ENCODE data around the gene OCA2.
A peak's percentile ranks its signal among the peaks of the same experiment; 100 is the strongest.
"Not testable (repeated sequence)": the region's sequence is repeated elsewhere in the genome, so short reads cannot be mapped to it uniquely, and the experiment has no call there.

OCA2 gene

DNA sequence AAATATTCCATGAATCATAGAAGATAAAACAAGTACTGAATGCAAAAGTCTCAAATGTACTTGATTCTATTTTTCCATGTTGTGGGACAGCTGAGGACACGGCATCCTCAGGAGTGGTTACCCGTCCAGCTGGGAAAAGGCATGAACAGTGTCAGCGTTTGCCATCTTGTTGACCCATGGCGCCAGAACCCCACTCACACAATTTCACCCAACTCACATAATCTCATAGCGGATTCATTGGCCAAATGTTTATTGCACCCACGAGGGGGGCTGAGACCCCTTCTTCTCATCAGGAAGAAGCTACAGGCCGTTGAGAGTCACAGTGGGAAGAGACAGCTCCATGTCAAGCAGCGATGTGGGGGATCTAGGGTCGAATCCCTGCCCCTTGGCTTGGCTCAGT is 72.9 kb downstream of the OCA2 start:
- DNase-seq (ENCODE audit: extremely low read depth in 1 of 2, low read depth in 1 of 2), result no peak

DNA sequence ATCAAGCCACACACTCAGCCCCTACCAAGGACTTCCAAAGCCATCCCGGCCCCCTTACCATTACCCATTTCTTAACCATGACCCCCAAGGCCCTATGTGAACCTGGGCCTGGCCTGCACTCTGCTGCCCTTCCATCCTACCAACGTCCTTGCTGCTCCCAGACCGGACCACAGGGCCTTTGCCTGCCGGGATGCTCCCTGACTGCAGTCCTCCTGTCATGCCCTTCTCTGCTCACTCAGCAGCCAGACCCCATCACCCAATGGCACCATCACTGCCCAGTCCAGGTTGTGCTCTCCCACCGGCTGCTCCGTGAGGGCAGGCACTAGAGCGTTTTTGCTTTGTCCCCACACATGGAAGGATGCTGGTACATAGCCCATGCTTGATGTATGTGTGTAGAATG is 73.7 kb downstream of the OCA2 start:
- DNase-seq (ENCODE audit: extremely low read depth in 1 of 2, low read depth in 1 of 2), result no peak

DNA sequence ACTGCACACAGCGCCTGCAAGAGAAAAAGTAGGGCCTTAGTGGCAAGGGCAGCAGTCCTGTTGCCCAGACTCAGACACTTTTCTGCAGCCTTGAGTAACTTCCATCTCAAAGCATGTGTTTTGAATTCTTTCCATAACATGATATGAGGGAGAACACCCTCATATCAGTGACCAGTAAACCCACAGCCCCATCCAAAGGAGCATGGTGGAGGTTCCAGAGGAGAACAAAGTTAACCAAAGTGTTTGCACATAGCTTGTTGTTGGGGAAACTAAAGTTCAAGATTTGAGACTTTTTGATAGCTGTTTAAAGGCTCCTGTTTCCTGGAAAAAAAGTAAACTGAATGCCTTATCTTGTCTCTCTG is 74.2 kb downstream of the OCA2 start:
- DNase-seq (ENCODE audit: extremely low read depth in 1 of 2, low read depth in 1 of 2), result no peak

DNA sequence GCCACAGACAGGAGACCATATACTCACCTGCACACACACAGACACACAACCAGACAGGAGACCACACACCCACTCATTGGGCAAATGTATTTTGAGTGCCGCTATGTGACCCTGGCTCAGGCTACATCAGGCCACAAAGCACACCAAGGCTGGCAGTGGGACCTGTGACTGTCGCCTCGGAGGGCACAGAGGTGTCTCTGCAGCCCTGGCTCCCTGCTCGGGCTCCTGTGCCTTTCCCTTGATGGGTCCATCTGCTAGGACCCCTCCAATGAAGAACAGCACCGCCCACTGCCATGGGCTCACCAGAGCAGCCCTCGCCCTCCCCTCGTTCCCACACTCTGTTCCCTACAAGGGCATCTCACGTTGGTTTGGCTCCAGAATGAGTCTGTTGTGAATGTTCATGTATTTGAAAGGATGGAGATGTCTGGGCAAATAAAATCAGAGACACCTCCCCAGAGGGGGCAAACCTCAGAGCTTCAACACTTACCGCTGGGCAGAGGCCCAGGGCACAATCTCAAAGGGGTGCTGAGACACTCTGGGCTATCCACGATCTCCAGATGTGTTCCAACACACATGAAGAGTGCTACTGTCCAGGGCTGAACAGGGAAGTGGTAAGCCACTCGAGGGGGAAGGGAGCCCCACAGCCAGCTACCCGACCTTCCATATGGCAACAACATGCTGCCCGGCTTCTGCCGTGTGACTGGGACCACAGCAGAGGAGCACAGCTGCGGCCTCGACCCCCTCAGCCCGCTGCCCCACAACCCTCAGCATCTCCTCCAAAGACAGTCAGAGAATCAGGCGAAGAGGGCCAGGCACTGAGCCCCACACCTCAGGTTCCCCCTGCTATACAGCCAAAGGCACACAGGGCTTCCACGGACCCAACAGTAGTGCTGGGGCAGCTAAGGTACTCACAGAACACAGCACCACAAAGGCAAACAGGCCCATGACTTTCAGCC is 74.9 kb downstream of the OCA2 start:
- no peak for DNase-seq (ENCODE audit: extremely low read depth in 1 of 2, low read depth in 1 of 2)

DNA sequence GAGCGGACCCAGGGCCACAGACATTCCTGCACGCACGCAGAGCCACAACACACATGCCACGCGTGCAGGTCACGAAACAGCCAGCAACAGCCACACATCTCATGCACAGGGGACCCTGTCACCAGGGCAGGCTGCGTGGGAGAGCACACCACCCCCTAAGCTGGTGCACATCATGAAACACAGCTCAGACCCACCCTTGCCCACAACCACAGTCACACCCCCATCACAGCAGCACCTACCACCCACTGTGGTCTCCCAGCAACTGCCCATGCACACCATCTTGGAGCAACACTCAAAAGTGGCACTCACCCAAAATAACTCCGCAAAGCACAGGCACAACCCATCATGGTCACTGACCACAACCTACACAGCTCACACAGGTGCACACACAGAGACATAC is 75.7 kb downstream of the OCA2 start:
- DNase-seq (ENCODE audit: extremely low read depth in 1 of 2, low read depth in 1 of 2), result no peak

DNA sequence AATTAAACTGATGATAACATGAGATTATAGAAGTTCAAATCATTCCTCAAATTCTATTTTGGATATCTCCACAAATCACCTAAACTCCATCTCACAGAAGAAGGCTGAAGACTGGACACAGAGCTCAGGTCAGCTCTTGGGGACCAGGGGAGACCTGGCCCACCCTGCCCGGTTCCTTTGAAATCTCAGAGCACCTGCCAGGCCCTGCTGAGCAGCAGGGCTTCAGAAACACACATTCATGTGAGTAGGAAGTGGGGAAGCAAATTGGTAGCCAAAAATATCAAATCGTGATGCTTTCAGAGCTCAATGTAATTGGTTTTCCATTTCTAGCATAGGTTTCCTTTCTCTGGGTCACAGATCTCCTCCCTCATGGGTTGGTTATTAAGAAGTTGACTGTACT is 76.2 kb downstream of the OCA2 start:
- no peak for DNase-seq (ENCODE audit: extremely low read depth in 1 of 2, low read depth in 1 of 2)

DNA sequence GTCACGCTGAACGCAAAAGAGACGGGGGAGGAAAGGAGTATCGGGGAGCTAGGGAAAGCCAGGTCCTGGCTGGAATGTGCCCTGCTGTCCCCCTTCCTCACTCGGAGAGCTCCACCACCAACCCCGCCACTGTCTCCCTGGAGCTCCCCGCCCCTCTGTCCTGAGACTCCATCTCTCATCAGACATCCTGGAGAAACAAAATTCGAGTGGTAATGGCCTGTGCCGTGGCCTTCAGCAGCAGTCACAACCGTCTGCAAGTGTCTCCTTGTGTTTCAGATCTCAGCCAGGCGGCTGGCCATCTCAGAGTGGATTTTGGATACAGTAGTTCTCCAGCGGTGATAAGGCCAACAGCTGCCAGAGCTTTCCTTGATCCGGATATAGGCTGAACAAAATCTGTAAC is 76.9 kb downstream of the OCA2 start:
- no peak for DNase-seq (ENCODE audit: extremely low read depth in 1 of 2, low read depth in 1 of 2)

DNA sequence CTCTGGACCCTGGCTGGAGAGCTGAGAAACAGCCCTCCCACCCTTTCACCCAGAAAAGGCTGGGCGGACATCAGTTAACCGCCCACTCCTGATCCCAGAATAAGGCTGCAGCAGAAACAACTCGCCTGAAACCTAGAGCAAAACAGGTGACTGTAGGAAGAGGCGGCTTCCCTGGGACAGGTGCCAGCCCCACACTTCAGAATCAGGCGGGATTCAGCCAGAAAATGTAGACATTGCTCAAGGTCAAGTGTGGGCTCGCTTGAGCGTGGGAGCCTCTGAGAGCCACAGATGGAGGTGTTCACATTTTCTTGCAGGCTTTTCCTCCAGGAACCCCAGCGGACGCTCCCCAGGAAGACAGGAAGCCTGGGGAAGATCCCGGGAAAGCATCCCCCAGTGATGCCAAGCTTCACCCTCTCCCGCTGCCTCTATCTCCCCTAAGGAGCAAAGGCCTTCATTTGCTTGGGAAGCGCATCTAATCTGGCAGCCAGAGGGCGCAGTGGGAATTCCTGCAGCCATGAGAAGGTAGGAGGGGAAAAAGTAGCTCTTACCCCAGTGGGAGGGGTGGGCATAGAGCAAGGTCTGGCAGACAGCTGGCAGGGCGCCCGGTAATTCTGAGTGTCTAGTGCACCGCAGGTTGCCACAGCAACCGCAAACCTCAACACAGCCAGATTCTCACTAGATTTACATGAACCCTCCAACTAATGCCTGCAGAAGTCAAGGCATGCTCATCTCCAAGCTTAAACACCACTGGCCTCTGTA is 77.7 kb downstream of the OCA2 start:
- DNase-seq (ENCODE audit: extremely low read depth in 1 of 2, low read depth in 1 of 2), result peak in 1 of 2 donors; percentile 12

DNA sequence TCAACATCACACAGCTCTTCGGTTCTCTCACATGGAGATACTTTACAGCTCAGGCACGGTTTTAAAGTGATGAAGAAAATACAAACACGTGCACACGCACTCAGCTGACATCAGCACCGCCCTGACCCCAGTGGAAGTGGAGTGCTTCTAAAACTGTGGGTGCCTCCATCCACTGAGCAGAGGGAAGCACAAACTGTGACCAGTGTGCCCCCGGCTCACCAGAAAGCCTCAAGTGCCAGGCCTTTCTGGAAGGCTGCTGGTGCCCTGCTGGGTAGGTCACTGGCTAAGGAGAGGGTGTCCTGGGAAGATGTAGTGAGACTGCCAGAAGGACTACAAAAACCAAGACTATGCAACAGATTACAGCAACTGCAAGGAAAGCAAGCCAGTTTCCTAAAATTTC is 78.5 kb downstream of the OCA2 start:
- DNase-seq (ENCODE audit: extremely low read depth in 1 of 2, low read depth in 1 of 2), result no peak

DNA sequence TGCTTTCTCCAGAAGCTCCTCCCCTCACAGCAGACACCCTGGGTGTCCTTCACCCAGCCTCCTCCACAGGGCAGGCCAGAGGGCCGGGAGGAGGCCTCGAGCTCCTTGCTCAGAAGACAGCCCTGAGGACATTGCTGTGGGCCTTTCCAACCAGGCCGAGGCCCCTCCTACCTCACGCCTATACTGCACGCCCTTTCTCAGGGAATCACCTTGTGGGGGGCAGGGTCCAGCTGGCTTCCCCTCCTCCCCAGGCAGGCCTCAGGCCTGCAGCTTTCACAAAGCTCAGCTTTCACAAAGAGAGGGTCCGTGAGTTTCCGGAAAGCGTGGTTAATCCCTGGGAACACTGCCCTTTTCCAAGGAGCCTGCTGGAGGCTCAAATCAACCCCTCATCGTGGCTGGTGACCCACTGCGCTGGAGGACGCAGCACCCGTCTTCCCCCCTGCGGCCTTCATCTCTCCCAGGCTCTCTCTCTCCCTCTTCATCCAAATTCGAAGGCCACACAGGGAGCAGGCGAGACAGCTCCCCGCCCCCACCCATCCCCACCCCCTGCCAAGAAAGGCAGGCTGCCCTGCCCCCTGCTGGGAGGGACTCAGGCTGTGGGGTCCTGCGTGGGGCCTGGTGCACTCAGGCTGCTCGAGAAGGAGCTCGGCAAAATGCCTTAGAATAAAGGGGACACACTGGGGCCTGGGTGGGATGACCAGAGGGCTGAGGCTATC is 79.4 kb downstream of the OCA2 start:
- DNase-seq (ENCODE audit: extremely low read depth in 1 of 2, low read depth in 1 of 2), result no peak

DNA sequence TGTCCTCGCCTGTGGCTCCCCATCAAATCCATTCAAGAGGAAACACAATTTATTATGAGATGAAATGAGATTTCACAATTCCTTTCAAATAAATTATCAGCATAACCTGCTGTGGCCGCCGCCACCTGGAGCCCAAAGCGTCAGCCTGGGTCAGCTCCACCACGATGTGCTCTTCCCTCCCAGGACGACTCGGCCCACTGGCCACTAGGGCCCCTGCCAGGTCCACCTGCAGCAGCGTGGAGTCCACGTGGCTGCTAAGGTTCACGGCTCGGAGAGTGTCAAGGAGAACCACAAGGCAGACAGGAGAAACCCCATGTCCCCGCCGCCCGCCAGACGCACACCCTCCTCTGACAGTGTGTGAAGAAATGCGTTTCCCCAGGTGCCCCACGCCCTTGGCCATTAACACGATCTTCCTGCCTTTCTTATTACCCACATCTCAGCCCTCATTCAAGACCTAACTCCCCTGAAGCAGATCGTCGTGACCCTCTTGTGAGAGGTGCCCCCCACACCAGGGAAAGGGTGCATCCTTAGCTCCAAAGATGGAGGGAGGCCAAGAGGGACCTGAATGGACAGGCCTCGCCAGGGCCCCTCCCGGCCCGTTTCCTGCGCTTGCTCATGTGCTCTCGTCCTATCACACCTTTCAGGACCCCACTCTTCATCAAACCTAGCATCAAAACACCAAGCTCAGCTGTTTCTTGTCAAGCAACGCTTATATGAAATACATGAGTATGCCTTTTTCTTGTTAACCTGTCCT is 80.6 kb downstream of the OCA2 start:
- no peak for DNase-seq (ENCODE audit: extremely low read depth in 1 of 2, low read depth in 1 of 2)

DNA sequence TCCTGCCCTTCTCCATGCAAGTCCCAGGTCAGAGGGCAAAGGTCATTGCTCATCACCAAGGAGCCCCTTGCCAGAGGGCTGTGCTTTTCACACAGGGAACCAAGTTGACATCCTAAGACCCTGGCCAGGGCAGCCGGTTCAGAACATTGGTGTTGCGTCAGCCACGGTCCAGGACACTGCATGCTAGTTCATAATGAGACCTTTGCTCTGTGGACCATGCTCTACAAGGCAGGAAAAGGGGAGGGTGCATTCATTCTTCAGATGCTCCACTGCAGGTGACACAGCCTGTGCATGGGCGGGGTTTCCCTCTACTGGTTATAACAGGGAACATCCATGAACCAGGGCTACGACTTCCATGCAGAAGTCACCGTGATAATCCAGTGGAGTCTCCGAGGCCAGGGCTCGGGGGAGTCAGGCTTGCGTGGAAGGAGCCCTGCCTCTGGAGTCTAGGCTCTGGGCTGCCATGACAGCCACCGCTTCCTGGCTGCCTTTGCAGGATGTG is 81.6 kb downstream of the OCA2 start:
- DNase-seq (ENCODE audit: extremely low read depth in 1 of 2, low read depth in 1 of 2), result no peak

DNA sequence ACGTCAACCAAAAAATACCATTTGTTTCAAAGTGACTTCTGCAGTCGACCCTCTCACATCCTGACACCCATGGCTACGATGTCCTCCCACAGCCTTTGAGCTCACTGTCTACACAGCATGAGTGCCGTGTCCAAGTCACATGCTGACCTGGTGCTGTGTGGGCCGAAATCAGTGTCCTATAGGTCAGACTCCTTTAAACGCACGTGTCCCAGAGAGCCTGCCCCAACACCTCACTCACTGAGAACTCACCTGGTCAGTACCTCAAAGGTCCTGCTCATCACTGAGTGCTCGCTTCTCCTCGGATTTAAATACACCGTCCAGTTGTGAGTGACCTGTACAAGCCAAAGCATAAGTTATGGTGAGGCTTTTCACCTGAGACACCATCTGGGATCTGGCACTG is 83.3 kb downstream of the OCA2 start:
- no peak for DNase-seq (ENCODE audit: extremely low read depth in 1 of 2, low read depth in 1 of 2)

DNA sequence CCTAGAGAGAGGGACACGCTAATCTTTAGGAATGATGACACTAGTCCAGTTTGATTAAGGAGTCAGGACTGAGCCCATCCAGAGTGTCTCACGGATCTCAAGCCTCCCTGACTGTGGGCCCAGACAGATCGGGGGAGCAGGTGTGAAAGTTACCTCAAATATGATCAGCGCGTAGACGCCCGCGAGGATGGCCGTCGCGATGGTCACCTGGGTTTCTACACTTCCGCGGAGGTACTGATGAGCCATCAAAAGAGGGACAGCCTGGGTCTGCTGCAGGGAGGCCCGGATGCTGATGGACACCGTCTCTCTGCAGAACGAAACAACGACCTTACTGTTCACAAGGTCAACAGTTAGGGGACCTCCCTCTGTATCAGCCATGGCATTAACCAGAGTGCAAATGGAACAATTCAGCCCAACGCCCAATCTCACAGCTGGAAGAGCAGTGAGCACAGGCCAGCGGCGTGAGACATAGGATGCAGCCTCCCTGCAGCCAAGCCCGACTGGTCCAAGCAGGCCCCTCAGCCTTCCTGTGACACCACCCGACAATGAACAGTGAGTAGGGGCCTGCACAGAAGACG is 84.4 kb downstream of the OCA2 start:
- no peak for DNase-seq (ENCODE audit: extremely low read depth in 1 of 2, low read depth in 1 of 2)

DNA sequence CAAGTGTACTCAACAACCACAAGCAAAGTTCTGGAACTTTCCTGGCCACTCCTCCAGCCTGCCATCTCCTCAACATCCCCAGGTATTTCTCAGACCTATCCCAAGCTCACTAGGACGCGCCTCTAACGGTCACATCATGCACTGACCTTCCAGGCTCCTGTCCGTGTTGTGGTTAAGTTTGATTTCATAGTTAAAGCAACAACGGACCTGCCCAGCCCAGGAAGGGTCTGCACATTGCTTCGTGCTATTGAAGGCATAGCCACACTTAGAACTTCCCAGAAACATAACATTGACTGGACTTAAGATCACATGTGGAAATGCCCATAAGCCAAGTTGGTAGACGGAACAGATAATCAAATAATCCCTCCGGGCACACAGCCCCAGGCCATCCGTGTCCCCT is 85.1 kb downstream of the OCA2 start:
- no peak for DNase-seq (ENCODE audit: extremely low read depth in 1 of 2, low read depth in 1 of 2)

DNA sequence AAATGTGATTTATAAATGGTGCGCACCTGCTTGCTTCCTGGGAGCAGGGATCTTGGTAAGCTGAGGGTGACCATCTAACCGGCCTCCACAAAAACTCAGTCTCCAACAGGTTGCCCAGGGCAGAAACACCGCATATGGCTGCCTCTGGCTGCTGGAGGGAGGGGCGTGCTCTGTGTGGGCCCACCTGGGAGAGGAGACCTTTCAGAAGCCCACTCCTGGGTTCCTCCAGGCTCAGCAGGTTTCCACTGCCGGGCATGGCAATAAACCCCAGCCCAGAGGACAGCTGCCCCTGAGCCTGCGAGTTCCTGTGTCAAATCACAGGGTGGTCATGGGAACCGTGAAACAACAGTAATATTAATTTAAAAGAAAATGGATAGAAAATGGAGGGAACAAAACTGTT is 85.6 kb downstream of the OCA2 start:
- no peak for DNase-seq (ENCODE audit: extremely low read depth in 1 of 2, low read depth in 1 of 2)

DNA sequence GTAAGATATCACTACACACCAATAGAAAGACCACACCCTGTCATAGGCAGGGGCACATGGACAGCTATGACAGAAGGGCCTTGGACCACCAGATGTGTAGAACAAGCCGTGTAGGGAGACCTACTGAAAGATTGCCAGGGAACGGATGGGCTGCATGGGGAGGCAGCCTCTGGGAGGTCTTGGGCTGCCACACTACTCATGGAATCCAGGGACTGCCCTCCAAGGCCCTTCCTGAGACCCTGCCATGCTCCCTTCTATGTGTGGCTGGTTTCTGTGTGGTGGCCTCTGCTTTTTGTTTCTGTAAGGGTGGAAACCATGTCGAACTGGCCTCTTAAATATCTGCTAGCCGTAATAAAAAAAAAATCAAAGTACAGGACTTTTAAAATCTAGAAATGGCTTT is 86.9 kb downstream of the OCA2 start:
- no peak for DNase-seq (ENCODE audit: extremely low read depth in 1 of 2, low read depth in 1 of 2)

DNA sequence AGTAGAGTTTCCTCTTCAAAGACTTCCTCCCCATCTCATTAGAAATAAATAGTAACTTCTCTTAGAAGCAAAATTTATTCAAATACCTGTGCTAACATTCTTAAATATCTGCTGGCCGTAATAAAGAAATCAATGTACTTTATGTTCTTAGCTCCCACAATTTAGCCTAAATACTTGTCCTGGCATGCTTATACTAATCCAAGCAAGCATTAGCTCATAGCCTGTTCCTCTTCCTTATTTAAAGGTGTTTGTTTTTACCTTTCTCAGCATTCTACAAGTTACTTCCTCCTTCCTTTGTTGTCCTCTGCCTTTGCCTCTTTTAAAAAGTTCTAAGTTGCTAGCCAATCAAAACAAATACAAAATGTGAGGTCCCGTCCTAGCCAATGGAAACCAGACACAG is 90.9 kb downstream of the OCA2 start:
- not testable (repeated sequence) for DNase-seq (ENCODE audit: extremely low read depth in 1 of 2, low read depth in 1 of 2)

DNA sequence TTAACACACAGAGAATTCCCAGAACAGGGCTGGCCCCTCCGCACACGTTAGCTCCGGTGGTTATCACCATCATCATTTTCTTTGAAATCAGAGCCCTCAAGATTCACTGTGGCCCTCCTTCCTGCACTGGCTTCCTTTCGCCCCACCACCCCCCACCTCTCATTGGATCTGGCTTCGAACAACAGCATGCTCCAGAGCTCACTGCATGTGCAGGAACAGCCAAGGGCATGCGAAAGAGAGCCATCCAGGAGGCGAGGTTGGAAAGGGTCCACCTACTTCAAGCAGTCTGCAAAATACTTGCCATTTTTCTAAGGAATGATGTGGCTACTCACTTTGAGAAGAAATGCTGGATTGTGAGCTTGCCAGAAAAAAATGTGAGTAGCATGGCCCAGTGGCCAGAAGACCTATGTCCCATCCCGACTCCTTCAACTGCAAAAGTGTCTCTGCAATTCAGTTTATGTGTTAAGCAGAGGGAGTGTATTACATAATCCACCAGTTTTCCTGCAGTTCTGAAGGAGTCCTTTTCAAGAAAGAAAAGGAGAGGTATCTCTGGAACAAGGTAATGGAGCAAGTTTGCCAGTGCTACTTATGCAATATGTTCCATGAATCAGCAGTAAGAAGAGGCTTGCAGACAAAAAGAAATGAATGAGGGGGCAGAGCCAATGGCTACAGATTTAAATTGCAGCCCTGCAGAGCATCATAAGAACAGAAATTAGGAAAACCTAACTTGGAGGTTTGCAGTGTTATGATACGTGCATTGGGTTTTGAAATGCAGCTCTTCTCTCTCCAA is 92.8 kb downstream of the OCA2 start:
- no peak for DNase-seq (ENCODE audit: extremely low read depth in 1 of 2, low read depth in 1 of 2)

All from stimulated activated CD8-positive, alpha-beta memory T cell treated with anti-CD3 and anti-CD28 coated beads, Interleukin-7, amount 100 ng/mL, for 48 hours (primary cell).